HG02852 (cell line): Measurements from ENCODE around the gene PRX.
"Not testable (repeated sequence)": the region's sequence is repeated elsewhere in the genome, so short reads cannot be mapped to it uniquely, and the experiment has no call there.

ENCODE experiments used
- ATAC-seq: cut with Tn5 transposase; IDR thresholded peaks from one replicate; pipeline ENCODE4 v1.9.1; 2021; ENCODE audit warnings: mild to moderate bottlenecking, moderate library complexity; ENCODE audit not compliant: unreplicated experiment

The PRX gene

GRCh38 chr19:40390084-40390742 is 23.0 kb downstream of the PRX start, which contains the start of gene HIPK4:
HIPK4 (minus strand) TSS chr19:40390181; CDS start chr19:40389902, 279 bp downstream.
- no peak for ATAC-seq

GRCh38 chr19:40389404-40390083 is 23.6 kb downstream of the PRX start:
- ATAC-seq = no peak

GRCh38 chr19:40388481-40388880 is 24.7 kb downstream of the PRX start:
- ATAC-seq = no peak

GRCh38 chr19:40387155-40387554 is 26.0 kb downstream of the PRX start:
- ATAC-seq = no peak

GRCh38 chr19:40383668-40384248 is 29.4 kb downstream of the PRX start:
- no peak for ATAC-seq

GRCh38 chr19:40381321-40381720 is 31.9 kb downstream of the PRX start:
- no peak for ATAC-seq

GRCh38 chr19:40380199-40381037 is 32.8 kb downstream of the PRX start:
- ATAC-seq = no peak

- ATAC-seq = no peak
Measured at GRCh38 chr19:40379446-40380198, 33.6 kb downstream of the PRX start.

- ATAC-seq = no peak
Measured at GRCh38 chr19:40378509-40378908, 34.7 kb downstream of the PRX start.

GRCh38 chr19:40377876-40378385 is 35.2 kb downstream of the PRX start:
- no peak for ATAC-seq

- ATAC-seq = no peak
Measured at GRCh38 chr19:40376286-40376862, 36.8 kb downstream of the PRX start.

- no peak for ATAC-seq
Measured at GRCh38 chr19:40374084-40374483, 39.1 kb downstream of the PRX start.

GRCh38 chr19:40371802-40372122 is 41.4 kb downstream of the PRX start:
- no peak for ATAC-seq

GRCh38 chr19:40370997-40371801 is 42.0 kb downstream of the PRX start:
- no peak for ATAC-seq

- not testable (repeated sequence) for ATAC-seq
Measured at GRCh38 chr19:40370253-40370652, 42.9 kb downstream of the PRX start.

GRCh38 chr19:40369797-40370196 is 43.4 kb downstream of the PRX start:
- ATAC-seq = no peak

- no peak for ATAC-seq
Measured at GRCh38 chr19:40367577-40368434, 45.4 kb downstream of the PRX start.
